Esophagus muscularis mucosa (tissue), 3 donors: Measurements from ENCODE around the gene CAPZA2.

Experiments used
- CTCF ChIP-seq, 3 experiments: fragments of 200-600 bp in 2 of 3; fragments of 450-650 bp in 1 of 3; sonication (generic) in 2 of 3; IDR thresholded peaks; one replicate each; pipeline ENCODE4 v1.5.1; 2017 to 2019; ENCODE audit warnings: antibody characterized with exemption in 3 of 3, mild to moderate bottlenecking in 2 of 3, moderate library complexity in 1 of 3
- POLR2A ChIP-seq: fragments of 450-650 bp; IDR thresholded peaks from one replicate; pipeline ENCODE4 v1.6.1; 2017; ENCODE audit warnings: antibody characterized with exemption, moderate library complexity, mild to moderate bottlenecking, low read depth

- TF ChIP-seq POLR2A: no peak
- no peak for TF ChIP-seq CTCF (IDR thresholded peaks at IDR 0.05)
Observed at GRCh38 chr7:116940689-116941370, 78.4 kb downstream of the CAPZA2 start.
